SH-SY5Y (cell line): ENCODE results near the gene CCDC180.

ENCODE experiments used
- GATA2 ChIP-seq: IDR thresholded peaks from 2 replicates; pipeline ENCODE4 v1.6.1; 2011; ENCODE audit warnings: mild to moderate bottlenecking, low read depth, low read length
- GATA3 ChIP-seq: IDR thresholded peaks from 2 replicates; pipeline ENCODE4 v1.6.1; 2011; ENCODE audit warnings: low read depth, mild to moderate bottlenecking, low read length, moderate library complexity

The CCDC180 gene

GRCh38 chr9:97321691-97322090 lies 14.2 kb downstream of the CCDC180 start:
- TF ChIP-seq GATA2, result no peak
- no peak for TF ChIP-seq GATA3

GRCh38 chr9:97322105-97322504 lies 14.6 kb downstream of the CCDC180 start:
- TF ChIP-seq GATA3, result no peak
- no peak for TF ChIP-seq GATA2

GRCh38 chr9:97324954-97325353 lies 17.5 kb downstream of the CCDC180 start:
- no peak for TF ChIP-seq GATA3
- TF ChIP-seq GATA2, result no peak

- TF ChIP-seq GATA2 (no peak), GATA3 (no peak)
Measured at GRCh38 chr9:97327562-97327961, 20.1 kb downstream of the CCDC180 start.

- TF ChIP-seq GATA3 (no peak), GATA2 (no peak)
Measured at GRCh38 chr9:97332993-97333392, 25.5 kb downstream of the CCDC180 start.

DNA sequence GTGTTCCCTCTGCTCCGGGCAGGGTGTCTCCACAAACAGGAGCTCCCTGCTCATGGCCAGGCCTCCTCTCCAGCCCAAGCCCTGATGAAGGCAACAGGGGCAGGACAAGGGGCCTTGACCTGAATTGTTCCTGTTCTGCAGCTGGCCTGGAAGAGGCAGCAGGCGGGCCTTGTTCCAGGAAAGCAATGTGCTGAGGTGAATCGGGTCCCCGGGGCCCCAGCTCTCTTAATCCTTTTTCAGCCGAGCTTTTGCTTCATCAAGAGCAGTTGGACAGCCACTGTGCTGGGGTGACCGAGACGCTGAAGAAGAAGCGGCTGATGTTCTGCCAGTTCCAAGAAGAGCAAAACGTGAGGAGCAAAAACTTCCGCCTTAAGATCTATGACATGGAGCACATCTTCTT lies 41.4 kb downstream of the CCDC180 start:
- no peak for TF ChIP-seq GATA2

DNA sequence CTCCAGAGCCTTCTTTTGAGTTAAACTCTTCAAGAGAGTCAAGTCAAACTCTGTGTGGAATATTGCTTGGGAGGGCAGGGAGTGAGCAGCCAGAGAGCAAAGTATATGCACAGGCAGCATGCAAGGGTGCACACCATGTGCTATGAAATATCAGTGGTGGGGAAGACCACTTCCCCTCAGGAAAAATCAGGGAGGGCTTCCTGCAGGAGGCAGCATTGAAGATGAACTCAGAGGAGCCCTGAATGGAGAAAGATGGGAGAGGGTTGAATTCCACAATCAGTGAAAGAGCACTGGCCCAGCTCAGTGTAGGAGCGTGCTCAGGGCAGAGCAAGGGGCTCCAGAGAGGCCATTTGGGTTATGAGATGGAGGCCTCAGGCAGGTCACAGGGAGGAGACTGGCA lies 41.9 kb downstream of the CCDC180 start:
- TF ChIP-seq GATA3, result no peak
- TF ChIP-seq GATA2, result no peak

GRCh38 chr9:97354637-97355036 lies 47.2 kb downstream of the CCDC180 start:
- TF ChIP-seq GATA2, result no peak
- TF ChIP-seq GATA3, result no peak

DNA sequence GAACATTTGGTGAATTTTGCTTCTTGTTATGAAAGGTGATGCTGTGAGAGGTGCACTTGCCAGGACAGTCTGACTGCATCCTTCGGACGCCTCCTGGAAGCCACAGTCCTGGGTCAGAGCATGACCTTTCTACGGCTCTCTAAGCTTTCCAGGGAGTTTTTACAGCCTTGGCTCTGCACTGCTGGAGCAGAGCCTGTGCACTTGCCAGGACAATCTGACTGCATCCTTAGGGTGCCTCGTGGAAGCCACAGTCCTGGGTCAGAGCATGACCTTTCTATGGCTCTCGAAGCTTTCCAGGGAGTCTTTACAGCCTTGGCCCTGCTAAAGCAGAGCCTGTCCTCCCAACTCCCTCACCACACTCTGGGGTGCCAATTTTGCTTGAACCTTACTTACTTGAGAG lies 49.6 kb downstream of the CCDC180 start:
- TF ChIP-seq GATA2 (no peak), GATA3 (no peak)
